ENCODE measurements around the gene PGM5. TPM values are rescaled to one million over a fixed set of nuclear protein-coding genes. Genes with fewer than 3 reads are reported as not detected.

PGM5 gene
- polyA plus RNA-seq, 4 donors, result 36.8 to 55.5 (median 43.2) TPM

- DNase-seq (ENCODE audit: low read depth in 4 of 4, low spot score in 2 of 4), result no peak
These were observed 167.0 kb downstream of the PGM5 start for GRCh38 chr9:68523367-68523936.

- DNase-seq (ENCODE audit: low read depth in 4 of 4, low spot score in 2 of 4), result peak in 2 of 4 donors; percentile 62 to 73
These were observed 174.2 kb downstream of the PGM5 start for GRCh38 chr9:68530618-68531017.

GRCh38 chr9:68532131-68532530 is 175.7 kb downstream of the PGM5 start:
- DNase-seq (ENCODE audit: low read depth in 4 of 4, low spot score in 2 of 4), result no peak

- no peak for DNase-seq (ENCODE audit: low read depth in 4 of 4, low spot score in 2 of 4)
These were observed 177.3 kb downstream of the PGM5 start for GRCh38 chr9:68533678-68534077.

GRCh38 chr9:68536876-68537615 is 180.6 kb downstream of the PGM5 start:
- no peak for DNase-seq (ENCODE audit: low read depth in 4 of 4, low spot score in 2 of 4)

- DNase-seq (ENCODE audit: low read depth in 4 of 4, low spot score in 2 of 4), result no peak
These were observed 181.1 kb downstream of the PGM5 start for GRCh38 chr9:68537616-68537880.

GRCh38 chr9:68538200-68538599 is 181.8 kb downstream of the PGM5 start:
- no peak for DNase-seq (ENCODE audit: low read depth in 4 of 4, low spot score in 2 of 4)

- DNase-seq (ENCODE audit: low read depth in 4 of 4, low spot score in 2 of 4), result no peak
These were observed 184.5 kb downstream of the PGM5 start, which contains the start of gene TMEM252 for GRCh38 chr9:68540712-68541535. TSS of gene TMEM252 (minus strand) at chr9:68540883. CDS start at chr9:68540814, 69 bp downstream.

- no peak for DNase-seq (ENCODE audit: low read depth in 4 of 4, low spot score in 2 of 4)
These were observed 185.2 kb downstream of the PGM5 start for GRCh38 chr9:68541568-68541967.

- DNase-seq (ENCODE audit: low read depth in 4 of 4, low spot score in 2 of 4), result no peak
These were observed 188.8 kb downstream of the PGM5 start for GRCh38 chr9:68545033-68545705.

- peak in 2 of 4 donors; percentile 67 to 76 for DNase-seq (ENCODE audit: low read depth in 4 of 4, low spot score in 2 of 4)
These were observed 190.4 kb downstream of the PGM5 start for GRCh38 chr9:68546596-68547390.

GRCh38 chr9:68547417-68547816 is 191.0 kb downstream of the PGM5 start:
- DNase-seq (ENCODE audit: low read depth in 4 of 4, low spot score in 2 of 4), result no peak

- no peak for DNase-seq (ENCODE audit: low read depth in 4 of 4, low spot score in 2 of 4)
These were observed 191.8 kb downstream of the PGM5 start for GRCh38 chr9:68548241-68548640.

GRCh38 chr9:68551191-68551590 is 194.8 kb downstream of the PGM5 start:
- no peak for DNase-seq (ENCODE audit: low read depth in 4 of 4, low spot score in 2 of 4)

- DNase-seq (ENCODE audit: low read depth in 4 of 4, low spot score in 2 of 4), result no peak
These were observed 196.5 kb downstream of the PGM5 start for GRCh38 chr9:68552700-68553476.

- DNase-seq (ENCODE audit: low read depth in 4 of 4, low spot score in 2 of 4), result no peak
These were observed 199.2 kb downstream of the PGM5 start for GRCh38 chr9:68555437-68556150.

- DNase-seq (ENCODE audit: low read depth in 4 of 4, low spot score in 2 of 4), result no peak
These were observed 202.1 kb downstream of the PGM5 start for GRCh38 chr9:68558545-68558944.

- DNase-seq (ENCODE audit: low read depth in 4 of 4, low spot score in 2 of 4), result no peak
These were observed 203.8 kb downstream of the PGM5 start for GRCh38 chr9:68560071-68560844.
